Neuronal stem cell (in vitro differentiated cells): Measurements from ENCODE around the gene SLFN12L.
"Not testable (repeated sequence)": the region's sequence is repeated elsewhere in the genome, so short reads cannot be mapped to it uniquely, and the experiment has no call there.

ENCODE experiments used
- DNase-seq: peaks from one replicate; pipeline ENCODE4 v3.0.0-alpha.2; 2013; ENCODE audit warnings: low spot score
- H2AFZ ChIP-seq: one replicate; pipeline ENCODE4 v1.6.1; 2013; ENCODE audit warnings: mild to moderate bottlenecking, low read length, inconsistent platforms
- H2AK5ac ChIP-seq: 2 replicates; pipeline ENCODE4 v1.6.1; 2013; ENCODE audit warnings: low read depth, mild to moderate bottlenecking, inconsistent platforms, low read length, moderate library complexity, mixed read lengths
- H2BK120ac ChIP-seq: 2 replicates; pipeline ENCODE4 v1.6.1; 2013; ENCODE audit warnings: low read depth, mild to moderate bottlenecking, inconsistent platforms, low read length, moderate library complexity, mixed read lengths
- H2BK12ac ChIP-seq: one replicate; pipeline ENCODE4 v1.6.1; 2013; ENCODE audit warnings: low read length, inconsistent platforms
- H2BK15ac ChIP-seq: 2 replicates; pipeline ENCODE4 v1.6.1; 2013; ENCODE audit warnings: mild to moderate bottlenecking, low read length, inconsistent platforms, mixed read lengths
- H2BK5ac ChIP-seq: one replicate; pipeline ENCODE4 v1.6.1; 2013; ENCODE audit warnings: inconsistent platforms, mild to moderate bottlenecking, low read length, moderate library complexity
- H3K14ac ChIP-seq: one replicate; pipeline ENCODE4 v1.6.1; 2013; ENCODE audit warnings: low read length, inconsistent platforms
- H3K18ac ChIP-seq: 2 replicates; pipeline ENCODE4 v1.6.1; 2013; ENCODE audit warnings: low read length, inconsistent platforms
- H3K23ac ChIP-seq: 2 replicates; pipeline ENCODE4 v1.6.1; 2013; ENCODE audit warnings: low read depth, mild to moderate bottlenecking, mixed read lengths, low read length, inconsistent platforms; ENCODE audit not compliant: poor library complexity
- H3K27ac ChIP-seq: replicated peaks from 3 replicates; pipeline ENCODE4 v1.5.1; 2013; ENCODE audit warnings: low read length, inconsistent platforms
- H3K27me3 ChIP-seq, 3 experiments: 2 replicates each; pipeline ENCODE4 v1.6.1; 2013; ENCODE audit warnings: low read length in 3 of 3, mild to moderate bottlenecking in 2 of 3, inconsistent platforms in 1 of 3, low read depth in 1 of 3, mixed read lengths in 1 of 3, moderate library complexity in 1 of 3; ENCODE audit not compliant: control insufficient read depth in 3 of 3, insufficient read depth in 3 of 3
- H3K36me3 ChIP-seq, 2 donors: replicated peaks in 1 of 2; 2 replicates each; pipeline ENCODE4 v1.6.1; 2013; ENCODE audit warnings: low read length in 2 of 2; ENCODE audit not compliant: control insufficient read depth in 2 of 2, insufficient read depth in 2 of 2
- H3K4ac ChIP-seq: 2 replicates; pipeline ENCODE4 v1.6.1; 2013; ENCODE audit warnings: inconsistent platforms, mild to moderate bottlenecking, low read length, moderate library complexity
- H3K4me1 ChIP-seq, 2 donors: 1 replicate in 1 of 2; 2 replicates in 1 of 2; pipeline ENCODE4 v1.6.1; 2013; ENCODE audit warnings: low read length in 2 of 2, low read depth in 1 of 2; ENCODE audit not compliant: control insufficient read depth in 2 of 2, insufficient read depth in 1 of 2
- H3K4me2 ChIP-seq: one replicate; pipeline ENCODE4 v1.6.1; 2013; ENCODE audit warnings: mild to moderate bottlenecking, low read length, inconsistent platforms; ENCODE audit not compliant: insufficient read depth, poor library complexity, severe bottlenecking
- H3K4me3 ChIP-seq, 2 donors: 2 replicates each; pipeline ENCODE4 v1.5.1; 2013; ENCODE audit warnings: low read length in 2 of 2, mild to moderate bottlenecking in 2 of 2, inconsistent platforms in 1 of 2, moderate library complexity in 1 of 2
- H3K79me1 ChIP-seq: one replicate; pipeline ENCODE4 v1.6.1; 2013; ENCODE audit warnings: low read depth, mild to moderate bottlenecking, inconsistent platforms, low read length, moderate library complexity
- H3K9ac ChIP-seq: one replicate; pipeline ENCODE4 v1.6.1; 2013; ENCODE audit warnings: mild to moderate bottlenecking, low read depth, low read length, inconsistent platforms; ENCODE audit not compliant: poor library complexity
- H3K9me3 ChIP-seq, 2 donors: replicated peaks in 1 of 2; 2 replicates each; pipeline versions ENCODE3 to v1.6.1; 2013; ENCODE audit warnings: low read length in 2 of 2, mild to moderate bottlenecking in 2 of 2, inconsistent platforms in 1 of 2, low read depth in 1 of 2, mixed read lengths in 1 of 2, moderate library complexity in 1 of 2; ENCODE audit not compliant: control insufficient read depth in 2 of 2, insufficient read depth in 1 of 2
- H4K8ac ChIP-seq: one replicate; pipeline ENCODE4 v1.6.1; 2013; ENCODE audit warnings: low read depth, mild to moderate bottlenecking, inconsistent platforms, low read length, moderate library complexity
- H4K91ac ChIP-seq: one replicate; pipeline ENCODE4 v1.6.1; 2013; ENCODE audit warnings: low read length, low read depth, mild to moderate bottlenecking, inconsistent platforms; ENCODE audit not compliant: poor library complexity
- WGBS, 2 donors: extraction: QIAGEN DNeasy Blood & Tissue Kit; methylation state at CpG; one replicate each; pipeline ENCODE4 v1.1.7; 2013; ENCODE audit warnings: missing lambda C conversion rate in 2 of 2, mixed read lengths in 1 of 2; ENCODE audit not compliant: insufficient read length in 2 of 2, insufficient replicate concordance in 1 of 2; ENCODE audit errors: extremely low coverage in 2 of 2; 5-methylcytosine and 5-hydroxymethylcytosine counted together

The SLFN12L gene

DNA sequence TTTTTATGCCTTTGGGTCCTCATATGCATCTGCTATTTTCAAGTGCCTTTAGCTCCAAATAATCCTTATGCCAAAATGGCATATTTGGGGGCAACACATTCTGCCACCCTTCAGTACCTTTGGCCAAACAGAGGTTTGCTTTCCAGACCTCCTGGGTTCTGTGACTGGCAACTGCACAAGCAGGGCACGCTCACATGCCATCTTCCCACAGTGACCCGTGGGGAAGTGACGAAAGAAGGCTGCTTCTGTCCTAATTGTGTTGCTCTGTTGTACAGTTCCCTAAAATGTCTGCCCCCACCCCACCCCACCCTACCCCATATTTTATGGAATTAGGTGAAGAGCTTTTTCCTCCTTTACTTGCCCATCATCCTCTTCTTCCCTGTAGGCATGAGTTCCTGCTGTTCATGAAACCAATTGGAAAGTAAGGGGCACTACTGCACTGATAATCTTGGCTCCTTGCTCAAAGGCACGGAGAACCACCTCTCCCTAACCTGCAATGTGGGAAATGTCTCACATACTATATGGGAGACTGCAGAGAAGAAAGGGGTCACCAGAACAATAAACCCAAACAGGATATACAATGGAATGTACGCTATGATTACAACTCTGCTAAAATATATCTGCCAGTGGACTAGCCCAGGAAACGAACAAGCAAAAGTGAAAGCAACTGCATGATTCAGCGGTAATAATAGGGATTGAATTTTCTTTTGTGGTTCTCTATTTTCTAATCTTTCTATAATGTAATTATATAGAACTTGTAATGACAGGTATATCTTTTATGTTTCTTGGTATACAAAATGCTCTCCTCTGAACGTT lies 3.3 kb upstream of the SLFN12L start:
- Histone ChIP-seq H3K79me1 (no peaks in the 10 kb centered on the region), H4K91ac (no peak overlapping the region), H3K27me3 (peaks cover 0 to 40% (median 0%) of the 10 kb centered on the region in 3 experiments), H3K4me2 (no peak overlapping the region), H2BK5ac (no peak overlapping the region), H3K4me1 (no peaks in the 10 kb centered on the region), H3K4me3 (no peak overlapping the region), H4K8ac (no peak overlapping the region), H2BK12ac (no peak overlapping the region), H3K9ac (no peak overlapping the region), H2BK15ac (no peak overlapping the region), H2BK120ac (no peak overlapping the region), H3K18ac (no peak overlapping the region), H3K36me3 (no peaks in the 10 kb centered on the region), H3K27ac (no peak overlapping the region), H3K23ac (no peak overlapping the region), H3K4ac (no peak overlapping the region), H3K14ac (no peak overlapping the region), H3K9me3 (no peaks in the 10 kb centered on the region), H2AFZ (no peak overlapping the region), H2AK5ac (no peak overlapping the region)
- DNase-seq: no peak
- no CpG with 5 or more reads among the region's 8 CpGs for WGBS, 2 donors

DNA sequence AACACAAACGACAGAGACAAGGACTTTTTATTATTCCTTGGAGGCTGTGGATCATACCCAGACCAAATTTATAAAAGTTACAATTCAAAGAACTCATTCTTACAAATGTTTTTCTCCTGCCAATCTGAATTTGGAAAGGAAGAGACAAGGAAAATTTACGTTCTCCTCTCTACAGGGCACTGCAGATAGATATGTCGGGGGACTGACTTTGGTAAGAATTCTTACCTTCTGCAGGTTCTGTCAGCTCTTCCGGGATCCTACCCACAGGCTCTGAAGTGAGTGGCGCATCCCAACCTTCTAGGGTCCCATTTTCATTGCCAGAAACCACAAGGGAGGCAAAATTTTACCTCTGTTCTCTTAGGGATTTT lies 2.2 kb upstream of the SLFN12L start:
- Histone ChIP-seq H4K8ac (no peak overlapping the region), H2AK5ac (no peak overlapping the region), H3K79me1 (no peaks in the 10 kb centered on the region), H2BK15ac (no peak overlapping the region), H3K27me3 (peaks cover 0 to 37% (median 0%) of the 10 kb centered on the region in 3 experiments), H3K23ac (no peak overlapping the region), H2BK5ac (no peak overlapping the region), H3K4ac (no peak overlapping the region), H3K18ac (no peak overlapping the region), H3K4me2 (no peak overlapping the region), H3K9me3 (no peaks in the 10 kb centered on the region), H3K4me1 (no peaks in the 10 kb centered on the region), H2BK120ac (no peak overlapping the region), H3K14ac (no peak overlapping the region), H2AFZ (peak overlapping the region; percentile 54), H3K27ac (no peak overlapping the region), H3K36me3 (no peaks in the 10 kb centered on the region), H3K4me3 (no peak overlapping the region), H2BK12ac (no peak overlapping the region), H4K91ac (no peak overlapping the region), H3K9ac (no peak overlapping the region)
- no peak for DNase-seq
- WGBS, 2 donors: no CpG with 5 or more reads among the region's 5 CpGs

DNA sequence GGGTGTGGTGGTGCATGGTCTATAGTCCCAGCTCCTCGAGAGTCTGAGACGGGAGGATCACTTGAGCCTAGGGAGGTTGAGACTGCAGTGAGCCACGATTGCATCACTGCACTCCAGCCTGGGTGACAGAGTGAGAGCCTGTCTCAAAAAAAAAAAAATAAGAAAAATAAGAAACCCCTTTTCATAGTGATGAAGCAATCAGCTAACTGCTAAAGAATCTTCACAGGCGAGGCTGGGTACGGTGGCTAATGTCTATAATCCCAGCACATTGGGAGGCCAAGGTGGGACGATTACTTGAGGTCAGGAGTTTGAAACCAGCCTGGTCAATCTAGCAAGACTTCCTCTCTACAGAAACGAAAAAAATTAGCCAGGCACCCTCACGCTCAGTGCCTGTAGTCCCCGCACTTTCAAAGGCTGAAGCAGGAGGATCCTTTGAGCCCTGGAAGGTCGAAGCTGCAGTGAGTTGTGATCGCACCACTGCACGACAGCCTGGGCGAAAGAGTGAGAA lies 760 bp downstream of the SLFN12L start:
- H4K91ac ChIP-seq: no peak overlapping the region

DNA sequence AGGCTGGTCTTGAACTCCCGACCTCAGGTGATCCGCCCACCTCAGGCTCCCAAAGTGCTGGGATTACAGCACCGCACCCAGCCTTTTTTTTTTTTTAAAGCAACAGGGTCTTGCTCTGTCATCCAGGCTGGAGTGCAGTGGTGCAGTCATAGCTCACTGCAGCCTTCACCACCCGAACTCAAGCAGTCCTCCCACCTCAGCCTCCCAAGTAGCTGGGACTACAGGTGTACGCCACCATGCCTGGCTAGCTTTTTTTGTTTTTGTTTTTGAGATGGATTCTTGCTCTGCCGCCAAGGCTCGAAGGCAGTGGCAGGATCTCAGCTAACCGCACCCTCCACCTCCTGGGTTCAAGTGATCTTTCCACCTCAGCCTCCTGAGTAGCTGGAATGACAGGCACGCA lies 2.1 kb downstream of the SLFN12L start:
- H3K79me1 ChIP-seq, H3K4me1 ChIP-seq, H3K14ac ChIP-seq, H3K18ac ChIP-seq, H3K4ac ChIP-seq, H2AK5ac ChIP-seq, H3K27ac ChIP-seq, H4K8ac ChIP-seq, H4K91ac ChIP-seq, H2BK12ac ChIP-seq, H2BK5ac ChIP-seq, H2BK120ac ChIP-seq, H3K36me3 ChIP-seq, DNase-seq, H2BK15ac ChIP-seq, H3K9ac ChIP-seq, H2AFZ ChIP-seq, H3K9me3 ChIP-seq, H3K23ac ChIP-seq, H3K4me2 ChIP-seq, H3K4me3 ChIP-seq: not testable (repeated sequence)
- peaks cover 0 to 22% (median 0%) of the 10 kb centered on the region in 3 experiments for H3K27me3 ChIP-seq
- WGBS, 2 donors: no CpG with 5 or more reads among the region's 9 CpGs

More for the DNA sequence above, 760 bp downstream of the SLFN12L start:
- Histone ChIP-seq H2BK5ac (no peak overlapping the region), H3K4me3 (no peak overlapping the region), H3K36me3 (no peaks in the 10 kb centered on the region), H3K27me3 (peaks cover 0 to 27% (median 0%) of the 10 kb centered on the region in 3 experiments), H3K79me1 (no peaks in the 10 kb centered on the region), H2BK12ac (no peak overlapping the region), H3K4me2 (no peak overlapping the region), H4K8ac (no peak overlapping the region), H2AK5ac (no peak overlapping the region), H3K18ac (no peak overlapping the region), H3K4ac (no peak overlapping the region), H3K4me1 (no peaks in the 10 kb centered on the region), H3K9me3 (no peaks in the 10 kb centered on the region), H3K9ac (no peak overlapping the region), H2BK15ac (peak overlapping the region; percentile 21), H2AFZ (no peak overlapping the region), H3K27ac (no peak overlapping the region), H2BK120ac (no peak overlapping the region), H3K23ac (no peak overlapping the region), H3K14ac (no peak overlapping the region)
- no peak for DNase-seq
- no CpG with 5 or more reads among the region's 13 CpGs for WGBS, 2 donors
